Effector CD4-positive, alpha-beta T cell (primary cell): Measurements from ENCODE around the gene SIK3.

Source experiments
- DNase-seq: peaks from one replicate; pipeline ENCODE4 v3.0.0-alpha.2; 2020

Gene SIK3

DNA sequence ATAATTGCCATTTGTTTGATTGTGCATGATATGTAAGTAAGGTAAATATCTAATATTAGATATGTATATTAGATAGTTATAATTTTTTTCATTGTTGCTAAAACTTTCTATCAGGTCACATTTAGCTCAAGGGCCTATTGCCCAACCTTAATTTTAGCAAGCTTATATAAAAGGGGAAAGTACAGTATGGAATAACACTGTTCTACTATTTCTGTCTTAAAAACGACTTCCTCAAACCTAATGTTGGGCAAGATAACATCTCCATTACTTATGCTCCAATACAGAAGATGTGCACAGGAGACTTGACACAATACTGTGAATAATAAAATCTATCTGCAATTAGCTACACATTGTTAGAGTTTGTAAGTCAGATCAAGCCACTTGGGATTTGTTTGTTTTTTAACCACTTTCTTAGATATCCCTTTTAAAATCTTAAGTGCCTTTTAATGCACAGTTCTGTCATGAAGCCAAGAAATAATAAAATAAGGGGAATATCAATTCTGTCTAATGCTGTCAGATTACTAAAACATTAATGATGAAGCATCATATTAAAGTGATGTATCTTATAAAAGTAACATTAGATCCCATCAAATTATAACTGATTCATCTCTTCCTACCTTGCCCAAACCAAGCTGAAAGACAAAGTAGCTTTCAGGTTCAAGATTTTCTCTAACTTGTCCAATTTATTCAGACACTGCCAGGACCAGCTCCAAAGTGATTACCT, 98.1 kb downstream of the SIK3 start:
- no peak for DNase-seq

DNA sequence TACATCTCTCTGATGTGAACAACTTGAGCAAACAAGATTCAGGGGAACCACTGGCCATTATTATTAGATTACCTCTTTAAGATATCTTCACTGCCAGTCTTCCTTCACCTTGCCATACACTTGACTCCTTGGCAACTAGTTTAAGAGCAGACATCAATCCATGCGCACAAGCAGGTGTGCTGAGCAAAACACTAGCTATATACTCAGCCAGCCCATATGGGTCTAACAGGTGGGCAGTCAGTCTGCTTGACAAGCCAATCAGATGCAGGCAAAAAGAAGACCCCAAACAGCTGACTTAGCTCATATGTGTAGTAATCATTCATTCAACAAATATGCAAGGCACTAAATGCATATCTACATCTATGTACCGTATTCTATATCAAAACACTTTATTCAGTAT, 101.2 kb downstream of the SIK3 start:
- DNase-seq: no peak

DNA sequence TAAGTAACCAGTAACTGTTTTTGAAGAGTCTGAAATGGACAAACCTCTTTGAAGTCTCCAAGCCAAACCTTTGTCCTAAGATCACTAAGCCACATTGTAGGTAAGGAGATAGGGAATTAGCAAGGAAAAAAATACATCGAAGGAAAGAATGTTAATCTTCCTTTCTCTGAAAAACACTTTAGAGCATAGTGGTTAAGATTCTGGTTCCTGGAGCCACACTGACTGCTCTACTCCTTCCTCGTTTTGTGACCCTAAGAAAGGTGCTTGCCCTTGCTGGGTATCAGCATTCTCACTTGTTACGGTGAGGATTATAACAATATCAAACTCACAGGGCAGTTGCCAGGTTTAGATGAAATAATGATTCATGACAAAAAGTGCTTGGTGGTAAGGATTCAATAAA, 104.0 kb downstream of the SIK3 start:
- DNase-seq: no peak

DNA sequence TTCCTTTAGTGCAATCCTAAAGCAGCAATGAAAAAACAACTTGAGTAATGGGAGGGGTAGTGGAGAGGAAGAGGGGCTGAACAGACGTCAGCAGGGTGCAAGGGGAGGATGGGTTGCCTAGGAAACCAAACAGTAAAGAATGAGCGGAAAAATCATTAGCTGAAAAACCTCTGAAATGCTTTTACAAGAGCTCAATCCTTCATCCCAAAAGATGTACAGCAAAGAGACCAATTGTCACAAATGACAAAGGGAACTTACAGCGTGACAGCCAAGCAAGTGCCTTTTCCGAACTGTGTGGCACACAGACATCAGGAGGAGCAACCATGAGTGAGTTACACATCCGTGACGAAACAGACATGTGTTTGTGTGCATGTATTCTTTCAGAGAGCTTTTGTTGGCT, 104.6 kb downstream of the SIK3 start:
- DNase-seq: peak; percentile 36

DNA sequence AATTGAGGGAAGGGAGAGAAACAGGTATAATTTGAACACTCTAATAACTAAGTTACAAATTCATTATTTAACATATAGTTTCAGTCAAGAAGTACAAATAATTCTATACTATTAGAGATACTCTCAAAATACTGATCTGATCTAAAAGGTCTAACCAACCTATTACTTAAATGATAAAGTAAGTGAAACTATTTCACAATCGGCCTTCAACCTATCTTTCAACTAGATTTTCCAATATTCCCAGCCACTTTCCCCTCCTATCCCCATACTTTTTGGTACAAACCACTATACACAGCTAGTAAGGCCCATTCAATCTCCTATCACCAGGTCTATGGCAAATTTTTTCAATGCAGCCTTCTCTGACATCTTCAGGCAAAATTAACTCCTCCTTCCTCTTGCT, 106.7 kb downstream of the SIK3 start:
- DNase-seq: no peak

GRCh38 chr11:116990811-116991210, 107.4 kb downstream of the SIK3 start:
- no peak for DNase-seq

- DNase-seq: no peak
Measured at GRCh38 chr11:116990061-116990473, 108.2 kb downstream of the SIK3 start.

- no peak for DNase-seq
Measured at GRCh38 chr11:116989184-116989583, 109.0 kb downstream of the SIK3 start.

DNA sequence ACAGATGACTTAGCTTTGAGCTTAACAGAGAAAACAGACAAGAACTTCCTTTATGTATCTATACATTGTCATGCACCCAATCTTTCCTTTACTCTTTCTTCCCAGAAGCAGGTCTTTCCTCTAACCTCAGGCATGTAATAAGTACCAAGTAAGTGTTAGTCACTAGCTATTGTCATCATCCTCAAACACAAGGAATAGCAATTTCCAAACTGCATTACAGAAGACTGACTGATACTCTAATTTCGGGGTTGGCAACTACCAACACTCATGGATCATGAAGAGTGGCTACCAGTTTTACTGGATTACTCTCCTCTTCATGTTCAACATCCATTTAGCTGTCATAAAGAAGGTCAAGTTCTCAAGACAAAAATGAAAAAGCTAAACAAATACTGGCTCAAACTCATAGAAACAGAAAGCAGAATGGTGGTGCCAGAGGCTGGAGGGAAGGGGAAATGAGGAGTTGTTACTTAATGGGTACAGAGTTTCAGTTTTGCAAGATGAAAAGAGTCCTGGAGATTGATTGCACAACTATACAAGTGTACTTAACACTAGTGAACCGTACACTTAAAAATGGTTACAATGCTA, 111.6 kb downstream of the SIK3 start:
- no peak for DNase-seq

DNA sequence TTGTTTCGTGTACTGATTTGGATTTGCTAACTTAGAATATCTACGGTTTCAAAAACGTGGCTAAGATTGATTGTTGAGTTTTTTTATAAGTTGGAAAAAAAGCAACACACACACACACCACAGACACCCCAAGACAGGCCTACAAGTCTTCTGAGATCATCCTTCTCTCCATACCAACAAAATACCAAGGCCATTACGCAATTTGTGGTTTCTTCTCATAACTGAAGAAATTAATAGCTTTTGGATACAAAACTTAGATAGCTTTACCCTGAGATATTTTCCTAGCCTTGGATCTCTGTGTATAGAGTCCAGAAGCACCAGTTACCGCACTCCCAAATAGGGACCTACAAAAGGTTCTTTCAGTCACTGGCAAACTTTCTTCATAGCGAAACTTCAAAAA, 113.6 kb downstream of the SIK3 start:
- DNase-seq: no peak

GRCh38 chr11:116984186-116984585, 114.0 kb downstream of the SIK3 start:
- no peak for DNase-seq

GRCh38 chr11:116981266-116981885, 116.9 kb downstream of the SIK3 start:
- DNase-seq: no peak

- no peak for DNase-seq
Measured at GRCh38 chr11:116980136-116980793, 118.0 kb downstream of the SIK3 start.

- DNase-seq: no peak
Measured at GRCh38 chr11:116976941-116977570, 121.2 kb downstream of the SIK3 start.

DNA sequence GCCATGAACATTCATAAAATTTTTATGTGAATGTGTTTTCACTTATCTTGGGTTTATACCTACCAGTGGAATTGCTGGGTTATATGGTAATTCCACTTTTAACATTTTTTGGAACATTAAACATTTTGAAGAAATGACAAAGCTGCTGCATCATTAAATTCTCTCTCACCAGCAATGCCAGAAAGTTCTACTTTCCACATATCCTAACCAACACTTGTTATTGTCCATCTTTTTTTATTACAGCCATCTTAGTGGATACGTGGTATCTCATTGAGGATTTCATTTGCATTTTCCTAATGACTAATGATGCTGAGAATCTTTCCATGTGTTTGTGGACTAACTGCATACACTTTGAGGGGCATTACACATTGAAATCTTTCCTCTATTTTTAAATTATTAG, 122.6 kb downstream of the SIK3 start:
- DNase-seq: no peak

DNA sequence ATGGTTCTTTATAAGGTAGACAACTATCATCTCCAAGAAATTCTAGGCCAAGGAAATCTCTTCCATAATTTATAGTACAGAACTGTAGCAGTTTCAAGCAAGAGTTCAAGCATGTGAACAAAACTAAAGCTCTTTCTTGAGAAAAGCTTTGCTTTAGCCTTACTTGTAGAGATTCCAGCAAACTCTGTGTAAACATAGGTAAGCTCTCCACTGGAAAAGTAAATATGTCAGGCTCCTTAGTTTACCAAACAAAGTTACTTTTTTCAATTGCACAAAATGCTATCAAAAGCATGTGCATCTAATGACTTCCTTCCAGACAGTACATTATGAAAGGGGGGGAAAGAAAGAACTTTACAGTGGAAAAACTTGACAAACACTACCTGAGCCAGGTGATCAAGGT, 125.0 kb downstream of the SIK3 start:
- DNase-seq: no peak

- no peak for DNase-seq
Measured at GRCh38 chr11:116972691-116973090, 125.5 kb downstream of the SIK3 start.

DNA sequence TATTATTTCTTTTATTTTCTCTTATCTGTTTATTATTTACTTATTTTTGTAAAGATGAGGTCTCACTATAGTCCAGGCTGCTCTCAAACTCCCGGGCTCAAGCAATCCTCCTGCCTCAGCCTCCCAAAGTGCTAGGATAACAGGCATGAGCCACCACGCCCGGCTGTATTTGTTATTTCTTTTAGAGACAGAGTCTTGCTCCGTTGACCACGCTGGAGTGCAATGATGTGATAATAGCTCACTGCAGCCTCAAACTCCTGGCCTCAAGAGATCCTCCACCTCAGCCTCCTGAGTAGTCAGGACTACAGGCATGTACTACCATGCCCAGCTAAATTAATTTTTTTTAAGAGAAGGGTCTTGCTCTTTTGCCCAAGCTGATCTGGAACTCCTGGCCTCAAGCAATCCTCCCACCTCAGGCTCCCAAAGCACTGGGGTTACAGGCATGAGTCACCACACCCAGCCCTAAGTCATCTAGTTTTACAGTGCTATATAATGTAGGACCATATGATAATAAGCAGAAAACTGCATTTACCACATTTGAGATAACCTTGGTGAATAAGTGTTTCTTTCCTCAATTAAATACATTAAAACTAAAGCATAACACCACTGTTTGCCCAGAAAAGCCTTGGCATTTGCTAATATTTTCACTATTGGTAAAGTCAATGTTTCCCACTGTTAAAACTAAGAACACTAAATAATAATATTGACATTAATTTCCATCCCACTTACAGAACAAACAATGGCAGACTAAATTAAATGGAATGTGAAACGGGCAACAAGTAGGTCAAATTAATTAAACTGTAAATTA, 127.5 kb downstream of the SIK3 start:
- no peak for DNase-seq

DNA sequence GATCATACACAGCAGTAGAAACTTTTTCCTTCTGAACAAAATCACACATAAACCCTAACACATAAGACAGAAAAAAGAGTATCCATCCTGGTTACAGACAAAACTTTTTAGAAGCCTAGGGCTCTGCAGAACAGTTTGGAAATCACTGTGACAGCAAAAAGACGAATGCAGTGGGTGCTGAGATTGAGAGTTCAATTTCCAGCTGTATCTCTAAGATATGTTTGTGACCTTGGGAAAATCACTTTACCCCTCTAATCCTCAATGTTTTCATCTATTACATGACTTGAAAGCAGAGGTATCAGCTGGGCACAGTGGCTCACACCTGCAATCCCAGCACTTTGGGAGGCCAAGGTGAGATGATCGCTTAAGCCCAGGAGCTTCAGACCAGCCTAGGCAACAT, 128.5 kb downstream of the SIK3 start:
- no peak for DNase-seq

GRCh38 chr11:116964269-116964668, 134.0 kb downstream of the SIK3 start:
- DNase-seq: no peak

GRCh38 chr11:116963813-116964212, 134.4 kb downstream of the SIK3 start:
- no peak for DNase-seq

DNA sequence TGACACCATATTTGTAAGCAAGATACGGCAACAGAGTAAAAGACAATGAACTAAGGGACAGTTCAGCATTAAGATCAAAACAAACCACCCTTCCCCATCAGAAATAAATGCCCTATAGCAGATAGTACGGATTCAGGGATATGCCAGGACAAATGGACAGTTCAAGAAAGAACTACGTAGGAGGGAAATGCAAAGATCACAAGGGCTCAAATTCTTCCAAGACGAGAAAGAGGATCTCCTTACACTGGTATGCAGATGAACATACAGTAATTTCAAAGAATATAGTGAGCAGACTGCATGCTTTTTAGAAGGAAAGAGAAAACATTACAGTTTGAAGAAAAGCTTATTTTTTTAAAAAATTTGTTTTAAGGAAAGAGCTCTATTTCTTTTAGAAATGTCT, 136.1 kb downstream of the SIK3 start:
- DNase-seq: no peak

- no peak for DNase-seq
Measured at GRCh38 chr11:116960930-116961329, 137.3 kb downstream of the SIK3 start.
